ENCODE results near the gene SLC41A3.

Gene SLC41A3

DNA sequence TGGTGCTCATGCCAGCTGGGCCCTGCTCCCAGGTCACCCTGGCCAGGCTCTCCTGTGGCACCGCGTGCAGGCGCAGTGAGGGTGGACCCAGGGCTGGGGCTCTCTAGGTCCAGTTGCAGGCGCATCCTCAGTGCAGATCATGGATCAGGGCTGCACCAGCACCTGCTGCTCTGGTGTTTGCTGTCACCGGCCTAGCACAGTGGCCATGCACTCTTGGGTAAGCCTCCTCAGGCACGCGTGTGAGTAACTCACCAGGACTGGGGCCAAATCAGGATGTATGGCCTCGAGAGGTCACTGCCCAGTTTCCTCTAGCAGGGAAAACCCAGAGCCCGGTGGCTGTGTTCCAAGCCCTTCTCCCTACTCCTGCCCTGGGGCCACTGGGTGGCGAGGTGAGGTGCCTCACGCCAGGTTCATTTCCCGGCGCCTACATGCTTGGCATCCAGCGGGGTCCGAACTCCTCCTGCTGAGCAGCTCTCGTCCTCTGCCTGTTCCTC lies 45.5 kb upstream of the SLC41A3 start:
- no peaks in the 10 kb centered on the region for H3K27me3 ChIP-seq (ENCODE audit: insufficient read depth, low read length, poor library complexity, severe bottlenecking)
- no peak overlapping the region for H3K4me3 ChIP-seq (ENCODE audit: low read length, poor library complexity, severe bottlenecking)
- no peak overlapping the region for H2AFZ ChIP-seq (ENCODE audit: low read length)
- TF ChIP-seq, protein P1, sequence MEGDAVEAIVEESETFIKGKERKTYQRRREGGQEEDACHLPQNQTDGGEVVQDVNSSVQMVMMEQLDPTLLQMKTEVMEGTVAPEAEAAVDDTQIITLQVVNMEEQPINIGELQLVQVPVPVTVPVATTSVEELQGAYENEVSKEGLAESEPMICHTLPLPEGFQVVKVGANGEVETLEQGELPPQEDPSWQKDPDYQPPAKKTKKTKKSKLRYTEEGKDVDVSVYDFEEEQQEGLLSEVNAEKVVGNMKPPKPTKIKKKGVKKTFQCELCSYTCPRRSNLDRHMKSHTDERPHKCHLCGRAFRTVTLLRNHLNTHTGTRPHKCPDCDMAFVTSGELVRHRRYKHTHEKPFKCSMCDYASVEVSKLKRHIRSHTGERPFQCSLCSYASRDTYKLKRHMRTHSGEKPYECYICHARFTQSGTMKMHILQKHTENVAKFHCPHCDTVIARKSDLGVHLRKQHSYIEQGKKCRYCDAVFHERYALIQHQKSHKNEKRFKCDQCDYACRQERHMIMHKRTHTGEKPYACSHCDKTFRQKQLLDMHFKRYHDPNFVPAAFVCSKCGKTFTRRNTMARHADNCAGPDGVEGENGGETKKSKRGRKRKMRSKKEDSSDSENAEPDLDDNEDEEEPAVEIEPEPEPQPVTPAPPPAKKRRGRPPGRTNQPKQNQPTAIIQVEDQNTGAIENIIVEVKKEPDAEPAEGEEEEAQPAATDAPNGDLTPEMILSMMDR (conservative IDR thresholded peaks at IDR 0.05; ENCODE audit: low read length): no peak
- no peak for TF ChIP-seq EZH2phosphoT487 (IDR thresholded peaks at IDR 0.05; ENCODE audit: borderline replicate concordance)
- H3K9ac ChIP-seq (ENCODE audit: low read depth, low read length, poor library complexity, severe bottlenecking): no peak overlapping the region
- H3K9me3 ChIP-seq (ENCODE audit: insufficient read depth, low read depth, low read length): no peaks in the 10 kb centered on the region
- no peaks in the 10 kb centered on the region for H3K79me2 ChIP-seq (ENCODE audit: insufficient read depth, low read length)
- no peaks in the 10 kb centered on the region for H3F3A ChIP-seq (ENCODE audit: low read depth)
- no peaks in the 10 kb centered on the region for H3K4me1 ChIP-seq (ENCODE audit: insufficient read depth, low read length, poor library complexity, severe bottlenecking)
- H3K9me2 ChIP-seq (replicated peaks; ENCODE audit: low read depth, low read length): no peaks in the 10 kb centered on the region
- H3K36me3 ChIP-seq (ENCODE audit: insufficient read depth, low read length): no peaks in the 10 kb centered on the region
- no peak overlapping the region for H3K4me2 ChIP-seq (ENCODE audit: low read depth, low read length, poor library complexity, severe bottlenecking)
- no peaks in the 10 kb centered on the region for H4K20me1 ChIP-seq (ENCODE audit: insufficient read depth, low read length, poor library complexity, severe bottlenecking)

DNA sequence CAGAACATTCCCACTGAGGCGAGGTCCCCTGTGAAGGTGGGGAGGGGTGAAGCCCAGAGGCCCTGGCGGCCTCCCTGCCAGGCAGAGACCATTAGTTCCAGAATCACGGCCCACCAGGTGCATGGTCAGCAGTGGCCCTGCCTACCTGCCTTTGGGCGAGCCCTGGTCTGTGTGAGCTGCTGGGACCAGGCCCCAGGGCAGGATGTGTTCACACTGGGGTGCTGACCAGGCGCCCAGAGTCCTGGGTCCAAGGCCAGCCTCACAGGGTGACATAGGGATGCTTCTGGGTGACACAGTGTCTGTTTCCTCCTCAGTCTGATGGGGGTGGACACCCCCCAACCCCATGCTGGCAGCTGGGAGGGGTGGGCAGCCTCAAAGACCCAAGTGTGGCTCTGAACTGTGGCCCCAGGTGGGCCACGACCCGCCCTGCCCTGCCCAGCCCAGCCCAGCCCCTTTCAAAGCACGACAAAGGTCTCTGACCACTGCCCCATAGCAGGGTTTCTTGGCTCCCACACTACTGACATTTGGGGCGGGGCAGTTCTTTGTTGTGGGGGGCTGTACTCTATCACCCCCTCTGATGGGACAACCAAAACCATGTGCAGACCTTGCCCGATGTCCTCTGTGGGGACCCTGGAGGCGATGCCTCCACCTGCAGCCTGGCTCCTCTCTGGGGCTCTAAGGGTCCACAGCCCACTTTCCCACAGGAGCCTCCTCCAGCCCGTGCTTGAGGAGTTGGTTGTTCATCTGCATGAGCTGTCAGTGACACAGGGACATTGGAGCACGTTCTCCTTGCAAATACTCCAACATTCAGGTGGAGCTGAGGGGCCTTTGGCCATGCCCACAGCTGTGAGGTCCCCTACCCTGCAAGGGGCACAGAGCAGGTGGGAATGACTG lies 44.8 kb upstream of the SLC41A3 start:
- H3K36me3 ChIP-seq (ENCODE audit: insufficient read depth, low read length): no peaks in the 10 kb centered on the region

DNA sequence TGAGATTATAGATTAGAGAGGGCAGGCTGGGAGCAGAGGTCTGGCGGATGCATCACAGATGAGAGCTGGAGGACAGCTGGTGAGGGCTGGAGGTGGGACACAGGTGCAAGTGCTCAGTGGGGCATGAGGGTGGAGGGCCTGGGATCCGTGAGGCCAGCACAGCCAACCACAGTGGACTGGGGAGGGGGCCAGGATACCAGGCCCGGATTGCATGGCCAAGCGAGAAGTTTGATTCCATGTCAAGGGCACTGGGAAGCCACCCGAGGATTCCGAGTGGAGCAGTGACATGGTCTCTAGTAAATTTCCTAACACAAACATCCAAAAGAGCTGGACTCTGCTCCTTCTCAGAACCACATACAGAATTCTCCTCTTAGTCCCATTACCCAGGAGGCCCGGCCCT lies 44.0 kb upstream of the SLC41A3 start:
- no peak overlapping the region for H2AFZ ChIP-seq (ENCODE audit: low read length)
- no peak overlapping the region for H3K9ac ChIP-seq (ENCODE audit: low read depth, low read length, poor library complexity, severe bottlenecking)
- no peaks in the 10 kb centered on the region for H3K36me3 ChIP-seq (ENCODE audit: insufficient read depth, low read length)
- no peaks in the 10 kb centered on the region for H3K9me2 ChIP-seq (replicated peaks; ENCODE audit: low read depth, low read length)
- no peaks in the 10 kb centered on the region for H3K27me3 ChIP-seq (ENCODE audit: insufficient read depth, low read length, poor library complexity, severe bottlenecking)
- no peaks in the 10 kb centered on the region for H3K4me1 ChIP-seq (ENCODE audit: insufficient read depth, low read length, poor library complexity, severe bottlenecking)
- H3F3A ChIP-seq (ENCODE audit: low read depth): no peaks in the 10 kb centered on the region
- H3K9me3 ChIP-seq (ENCODE audit: insufficient read depth, low read depth, low read length): no peaks in the 10 kb centered on the region
- no peak overlapping the region for H3K4me3 ChIP-seq (ENCODE audit: low read length, poor library complexity, severe bottlenecking)
- H3K4me2 ChIP-seq (ENCODE audit: low read depth, low read length, poor library complexity, severe bottlenecking): no peak overlapping the region
- H3K79me2 ChIP-seq (ENCODE audit: insufficient read depth, low read length): no peaks in the 10 kb centered on the region
- no peaks in the 10 kb centered on the region for H4K20me1 ChIP-seq (ENCODE audit: insufficient read depth, low read length, poor library complexity, severe bottlenecking)
- TF ChIP-seq, protein P1 (conservative IDR thresholded peaks at IDR 0.05; ENCODE audit: low read length): no peak
- no peak for TF ChIP-seq EZH2phosphoT487 (IDR thresholded peaks at IDR 0.05; ENCODE audit: borderline replicate concordance)

More for the DNA sequence above, 44.8 kb upstream of the SLC41A3 start:
- no peaks in the 10 kb centered on the region for H3K4me1 ChIP-seq (ENCODE audit: insufficient read depth, low read length, poor library complexity, severe bottlenecking)
- H3K4me2 ChIP-seq (ENCODE audit: low read depth, low read length, poor library complexity, severe bottlenecking): no peak overlapping the region
- H3K4me3 ChIP-seq (ENCODE audit: low read length, poor library complexity, severe bottlenecking): no peak overlapping the region
- no peaks in the 10 kb centered on the region for H3K79me2 ChIP-seq (ENCODE audit: insufficient read depth, low read length)
- TF ChIP-seq EZH2phosphoT487 (IDR thresholded peaks at IDR 0.05; ENCODE audit: borderline replicate concordance): no peak
- TF ChIP-seq, protein P1 (conservative IDR thresholded peaks at IDR 0.05; ENCODE audit: low read length): no peak
- H3K9me2 ChIP-seq (replicated peaks; ENCODE audit: low read depth, low read length): no peaks in the 10 kb centered on the region
- no peaks in the 10 kb centered on the region for H3K9me3 ChIP-seq (ENCODE audit: insufficient read depth, low read depth, low read length)
- H4K20me1 ChIP-seq (ENCODE audit: insufficient read depth, low read length, poor library complexity, severe bottlenecking): no peaks in the 10 kb centered on the region
- no peaks in the 10 kb centered on the region for H3F3A ChIP-seq (ENCODE audit: low read depth)
- H3K9ac ChIP-seq (ENCODE audit: low read depth, low read length, poor library complexity, severe bottlenecking): no peak overlapping the region
- no peak overlapping the region for H2AFZ ChIP-seq (ENCODE audit: low read length)
- H3K27me3 ChIP-seq (ENCODE audit: insufficient read depth, low read length, poor library complexity, severe bottlenecking): no peaks in the 10 kb centered on the region

Measured in Loucy (cell line).